Activated gamma-delta T cell (primary cell): ENCODE results near the gene KRT6A.
"Not testable (repeated sequence)": the region's sequence is repeated elsewhere in the genome, so short reads cannot be mapped to it uniquely, and the experiment has no call there.

ENCODE experiments used
- DNase-seq: peaks from one replicate; lab custom pipeline; 2025; lab: John Stamatoyannopoulos, UW

KRT6A gene

DNA sequence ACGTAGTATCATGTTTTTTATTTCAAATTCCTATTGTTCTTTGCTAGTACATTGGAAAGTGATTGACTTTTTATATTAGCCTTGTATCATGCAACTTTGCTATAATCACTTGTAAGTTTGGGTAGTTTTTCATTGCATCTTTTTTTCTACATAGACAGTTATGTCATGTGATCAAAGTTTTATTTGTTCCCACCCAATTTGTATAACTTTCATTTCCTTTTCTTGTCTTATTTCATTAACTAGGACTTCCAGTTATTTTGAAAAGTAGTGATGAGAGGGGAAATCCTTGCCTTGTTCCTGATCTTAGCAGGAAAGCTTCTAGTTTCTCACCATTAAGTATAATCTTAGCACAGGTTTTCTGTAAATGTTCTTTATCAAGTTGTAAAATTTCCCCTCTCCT, 9.8 kb upstream of the KRT6A start:
- DNase-seq = no peak

- DNase-seq = no peak
These were observed 8.4 kb upstream of the KRT6A start for GRCh38 chr12:52501490-52501889.

DNA sequence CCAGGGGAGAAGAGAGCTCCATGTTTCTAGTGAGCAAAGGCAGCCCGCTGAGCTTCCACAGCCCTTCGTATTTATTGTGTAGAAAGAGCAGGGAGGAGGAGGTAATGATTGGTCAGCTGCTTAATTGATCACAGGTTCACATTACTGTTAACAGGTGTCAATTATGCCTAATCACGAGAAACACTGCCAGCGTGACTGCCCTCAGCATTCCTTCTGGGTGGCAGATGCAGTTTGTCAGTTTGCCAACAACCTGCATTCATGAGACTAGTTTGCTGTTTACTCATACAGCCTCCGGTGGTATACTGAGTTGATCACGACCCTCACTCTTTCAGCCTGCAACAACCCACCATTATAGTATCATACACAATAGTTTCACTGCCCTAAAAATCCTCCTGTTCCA, 7.5 kb upstream of the KRT6A start:
- not testable (repeated sequence) for DNase-seq

DNA sequence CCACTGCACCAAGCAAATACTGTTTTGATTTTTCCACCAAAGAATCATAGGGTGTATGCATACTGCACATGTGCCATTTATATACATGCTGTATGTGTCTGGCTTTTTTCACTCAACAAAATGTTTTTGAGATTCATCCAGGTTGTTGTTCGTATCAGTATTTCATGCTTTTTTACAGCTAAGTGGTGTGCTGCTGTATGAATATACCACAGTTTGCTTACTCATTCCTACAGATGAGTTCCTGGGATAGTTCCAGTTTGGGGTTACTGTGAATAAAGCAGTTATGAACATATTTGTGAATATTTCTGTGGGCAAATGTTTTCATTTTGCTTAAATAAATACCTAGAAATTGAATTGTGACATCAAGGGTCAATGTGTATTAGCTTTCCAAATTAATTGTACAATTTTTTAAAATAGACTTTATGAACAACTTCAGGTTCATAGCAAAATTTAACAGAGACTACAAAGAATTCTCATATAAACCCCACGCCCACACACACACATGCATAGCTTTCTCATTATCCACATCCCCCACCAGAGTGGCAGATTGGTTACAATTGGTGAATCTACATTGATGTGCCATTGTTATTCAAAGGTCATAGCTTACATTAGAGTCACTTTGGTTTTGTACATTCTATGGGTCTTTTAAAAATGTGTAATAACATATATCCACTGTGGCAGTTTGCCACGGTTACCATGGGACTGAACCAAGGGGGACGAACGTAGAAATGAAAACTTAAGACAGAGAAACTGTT, 6.9 kb upstream of the KRT6A start:
- DNase-seq = no peak

- DNase-seq = no peak
These were observed 5.9 kb upstream of the KRT6A start for GRCh38 chr12:52498946-52499345.

GRCh38 chr12:52497975-52498374, 4.9 kb upstream of the KRT6A start:
- DNase-seq = no peak

GRCh38 chr12:52496590-52497071, 3.6 kb upstream of the KRT6A start:
- DNase-seq = no peak

DNA sequence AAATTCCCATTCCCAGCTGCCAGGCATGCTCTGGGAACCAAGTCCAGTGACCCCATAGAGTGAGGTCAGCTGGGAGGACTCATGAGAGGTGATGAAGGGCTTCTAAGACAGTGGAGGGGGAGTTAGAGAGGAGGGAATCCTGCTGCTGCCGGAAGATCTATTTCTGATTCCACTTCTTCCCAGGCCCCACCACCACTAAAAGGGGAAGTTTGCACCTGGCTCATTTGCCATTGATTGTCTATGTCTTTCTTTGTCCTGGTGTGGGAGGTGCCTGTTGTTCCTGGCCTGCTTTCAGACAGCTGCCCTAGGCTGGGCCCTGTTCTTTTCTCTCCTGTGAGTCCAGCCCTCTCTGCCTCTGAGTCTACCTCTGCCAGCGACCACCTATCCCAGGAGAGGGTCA, 3.0 kb upstream of the KRT6A start:
- no peak for DNase-seq

DNA sequence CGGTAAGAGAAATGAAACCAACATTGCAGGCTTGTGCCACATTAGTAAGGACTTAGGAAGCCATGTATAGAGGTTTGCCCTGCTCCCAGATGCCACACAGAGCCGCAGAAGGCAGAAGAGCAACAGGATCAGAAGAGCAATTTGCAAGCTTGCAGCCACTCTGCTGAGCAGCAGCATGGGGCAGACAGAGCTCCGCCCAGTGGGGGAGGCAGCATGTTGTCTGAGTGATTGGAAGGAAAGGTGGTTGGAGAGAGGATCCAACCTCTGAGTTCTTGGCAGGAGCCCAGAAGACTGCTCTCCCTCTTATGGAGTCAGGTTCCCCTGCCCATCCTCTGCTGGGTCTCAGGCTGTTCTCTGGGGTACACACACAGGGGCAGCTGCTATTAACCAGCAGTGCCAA, 2.3 kb upstream of the KRT6A start:
- DNase-seq = no peak

DNA sequence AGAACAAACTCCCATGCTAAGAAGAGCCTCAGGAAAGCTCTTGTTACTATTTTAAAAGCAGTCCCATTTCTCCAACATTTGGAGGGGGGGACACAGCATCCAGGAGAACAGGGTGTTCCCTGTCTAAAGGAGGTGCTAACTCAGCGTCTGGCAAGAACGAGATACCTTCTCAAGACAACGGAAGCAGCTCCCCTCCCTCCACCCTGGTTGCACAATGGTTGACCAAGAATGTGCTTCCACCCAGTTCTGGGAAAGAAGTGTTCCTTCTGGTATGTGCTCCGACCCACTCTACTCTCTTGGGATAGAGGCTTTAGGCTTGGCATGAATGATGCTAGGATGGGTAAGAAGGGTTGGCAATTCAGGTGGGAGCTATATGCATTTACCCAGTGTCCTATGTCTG, 1.5 kb upstream of the KRT6A start:
- DNase-seq = no peak

- no peak for DNase-seq
These were observed 1.0 kb upstream of the KRT6A start for GRCh38 chr12:52494100-52494499.

DNA sequence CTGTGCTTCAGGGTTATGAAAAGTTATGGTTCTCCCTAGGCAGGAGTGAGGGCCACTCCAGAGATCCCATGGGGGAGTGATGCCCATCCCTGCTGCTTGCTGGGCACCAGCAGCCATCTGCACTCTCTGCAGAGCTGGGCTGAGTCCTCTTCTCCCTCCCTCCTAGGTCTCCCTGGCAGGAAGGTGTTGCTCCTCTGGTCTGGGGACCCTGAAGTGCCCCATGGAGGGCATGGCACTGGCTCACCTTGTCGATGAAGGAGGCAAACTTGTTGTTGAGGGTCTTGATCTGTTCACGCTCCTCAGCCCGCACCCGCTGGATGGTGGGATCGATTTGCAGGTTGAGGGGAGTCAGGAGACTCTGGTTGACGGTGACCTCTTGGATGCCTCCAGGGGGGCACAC, 652 bp downstream of the KRT6A start:
- DNase-seq = not testable (repeated sequence)

- DNase-seq = not testable (repeated sequence)
These were observed 1.6 kb downstream of the KRT6A start for GRCh38 chr12:52491495-52491894.

- no peak for DNase-seq
These were observed 4.3 kb downstream of the KRT6A start for GRCh38 chr12:52488736-52489135.

DNA sequence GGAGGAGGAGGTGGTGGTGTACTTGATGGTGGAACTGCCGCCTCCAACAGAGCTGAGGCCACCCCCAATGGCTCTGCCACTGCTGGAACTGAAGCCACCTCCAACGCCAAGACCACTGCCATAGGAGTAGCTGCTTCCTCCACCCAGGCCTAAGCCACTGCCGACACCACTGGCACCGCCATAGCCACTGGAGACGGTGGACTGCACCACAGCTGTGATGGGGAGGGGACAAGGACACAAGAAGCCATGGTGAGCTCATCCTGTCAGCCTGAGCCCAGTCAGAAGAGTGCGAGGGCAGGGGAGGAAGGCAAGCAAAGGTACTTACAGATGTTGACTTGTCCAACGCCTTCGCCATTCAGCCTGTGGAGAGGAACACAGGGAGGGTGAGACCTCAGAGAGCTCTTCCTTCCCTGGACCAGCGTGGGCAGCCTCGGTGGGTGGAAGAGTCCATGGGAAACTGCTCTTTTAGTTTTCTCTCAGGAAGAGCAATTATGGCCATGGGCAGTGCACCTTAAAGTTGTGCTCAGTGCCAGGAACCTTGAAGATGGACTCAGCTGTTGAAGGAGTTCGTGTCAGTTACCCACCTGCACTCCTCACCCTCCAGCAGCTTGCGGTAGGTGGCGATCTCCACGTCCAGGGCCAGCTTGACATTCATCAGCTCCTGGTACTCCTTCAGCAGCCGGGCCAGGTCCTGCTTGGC, 5.2 kb downstream of the KRT6A start:
- DNase-seq = not testable (repeated sequence)

GRCh38 chr12:52487211-52487610, 5.8 kb downstream of the KRT6A start:
- DNase-seq = no peak

GRCh38 chr12:52486166-52487105, 6.6 kb downstream of the KRT6A start:
- no peak for DNase-seq

DNA sequence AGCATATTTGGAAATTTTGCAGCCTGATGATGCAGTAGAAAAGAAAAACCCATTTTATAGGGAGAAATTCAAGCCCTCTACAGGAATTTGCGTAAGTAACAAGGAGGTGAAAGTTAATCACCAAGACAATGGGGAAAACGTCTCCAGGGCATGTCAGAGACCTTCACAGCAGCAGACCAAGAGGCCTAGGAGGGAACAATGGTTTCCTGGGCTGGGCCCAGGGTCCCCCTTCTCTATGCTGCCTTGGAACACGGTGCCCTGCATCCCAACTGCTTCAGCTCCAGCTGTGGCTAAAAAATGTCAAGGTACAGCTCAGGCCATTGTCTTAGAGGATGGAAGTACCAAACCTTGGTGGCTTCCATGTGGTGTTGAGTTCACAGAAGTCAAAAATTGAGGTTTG, 13.0 kb downstream of the KRT6A start:
- DNase-seq = no peak

DNA sequence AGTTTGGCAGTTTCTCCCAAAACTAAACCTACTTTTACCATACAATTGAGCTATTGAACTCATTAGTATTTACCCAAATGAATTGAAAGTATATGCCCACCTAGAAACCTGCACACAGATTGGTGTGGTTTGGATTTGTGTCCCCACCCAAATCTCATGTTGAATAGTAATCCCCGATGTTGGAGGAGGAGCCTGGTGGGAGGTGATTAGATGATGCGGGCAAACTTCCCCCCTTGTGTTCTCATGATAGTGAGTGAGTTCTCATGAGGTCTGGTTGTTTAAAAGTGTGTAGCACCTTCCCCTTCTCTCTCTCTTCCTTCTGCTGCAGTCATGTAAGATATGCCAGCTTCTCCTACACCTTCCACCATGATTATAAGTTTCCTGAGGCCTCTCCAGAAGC, 15.4 kb downstream of the KRT6A start:
- DNase-seq = no peak

- no peak for DNase-seq
These were observed 18.8 kb downstream of the KRT6A start for GRCh38 chr12:52474212-52474611.

DNA sequence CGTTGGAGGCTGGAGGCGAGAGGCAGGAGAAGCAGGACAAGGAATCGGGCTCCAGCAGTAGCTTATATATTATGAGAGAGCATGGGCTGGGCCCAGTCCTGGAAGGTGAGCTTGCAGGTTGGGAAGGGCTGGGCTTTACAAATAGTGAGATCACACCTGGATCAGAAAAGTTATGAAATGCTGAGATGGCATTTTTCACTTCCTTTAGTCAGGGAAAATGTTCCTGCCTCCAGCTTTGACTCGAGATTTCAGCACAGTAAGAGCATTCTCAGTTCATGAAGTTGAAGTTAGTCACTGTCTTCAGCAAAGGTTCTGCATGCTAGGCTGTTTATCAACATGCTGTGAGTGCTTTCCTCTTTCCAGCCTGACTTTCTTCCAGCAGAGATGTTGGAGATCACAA, 19.3 kb downstream of the KRT6A start, which contains the start of gene KRT6C:
KRT6C (minus strand) TSS at position 38 of the 400 bp plus-strand sequence. CDS start 68 bp downstream, outside the sequence.
- DNase-seq = no peak

- DNase-seq = no peak
These were observed 23.2 kb downstream of the KRT6A start for GRCh38 chr12:52469853-52470252.
